ENCODE results near the gene MAOB.

DNA sequence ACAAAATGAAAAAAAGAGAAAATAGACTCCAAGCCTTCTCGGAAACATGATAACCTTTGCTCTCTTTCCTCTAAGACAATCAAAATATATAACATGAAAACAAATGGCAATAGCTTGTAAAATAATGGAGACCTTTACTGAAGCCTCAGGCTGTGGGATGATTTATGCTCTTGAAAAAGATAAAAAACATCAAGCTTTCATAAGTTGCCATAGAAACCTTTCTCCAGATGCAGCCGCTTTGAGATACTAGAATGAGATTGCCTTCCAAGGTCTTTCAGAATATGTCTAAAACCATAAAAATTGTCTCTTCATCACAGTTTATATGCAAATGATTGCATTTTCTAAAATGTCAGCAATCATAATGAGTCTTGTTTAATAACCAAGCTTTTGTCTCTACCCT lies 31.6 kb downstream of the MAOB start:
- no peak for TF ChIP-seq POLR2AphosphoS5 (IDR thresholded peaks at IDR 0.05)
- TF ChIP-seq, protein P1, sequence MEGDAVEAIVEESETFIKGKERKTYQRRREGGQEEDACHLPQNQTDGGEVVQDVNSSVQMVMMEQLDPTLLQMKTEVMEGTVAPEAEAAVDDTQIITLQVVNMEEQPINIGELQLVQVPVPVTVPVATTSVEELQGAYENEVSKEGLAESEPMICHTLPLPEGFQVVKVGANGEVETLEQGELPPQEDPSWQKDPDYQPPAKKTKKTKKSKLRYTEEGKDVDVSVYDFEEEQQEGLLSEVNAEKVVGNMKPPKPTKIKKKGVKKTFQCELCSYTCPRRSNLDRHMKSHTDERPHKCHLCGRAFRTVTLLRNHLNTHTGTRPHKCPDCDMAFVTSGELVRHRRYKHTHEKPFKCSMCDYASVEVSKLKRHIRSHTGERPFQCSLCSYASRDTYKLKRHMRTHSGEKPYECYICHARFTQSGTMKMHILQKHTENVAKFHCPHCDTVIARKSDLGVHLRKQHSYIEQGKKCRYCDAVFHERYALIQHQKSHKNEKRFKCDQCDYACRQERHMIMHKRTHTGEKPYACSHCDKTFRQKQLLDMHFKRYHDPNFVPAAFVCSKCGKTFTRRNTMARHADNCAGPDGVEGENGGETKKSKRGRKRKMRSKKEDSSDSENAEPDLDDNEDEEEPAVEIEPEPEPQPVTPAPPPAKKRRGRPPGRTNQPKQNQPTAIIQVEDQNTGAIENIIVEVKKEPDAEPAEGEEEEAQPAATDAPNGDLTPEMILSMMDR (IDR thresholded peaks at IDR 0.05): no peak
